ENCODE results near the gene C10orf105.
A peak's percentile ranks its signal among the peaks of the same experiment; 100 is the strongest.

Gene C10orf105

DNA sequence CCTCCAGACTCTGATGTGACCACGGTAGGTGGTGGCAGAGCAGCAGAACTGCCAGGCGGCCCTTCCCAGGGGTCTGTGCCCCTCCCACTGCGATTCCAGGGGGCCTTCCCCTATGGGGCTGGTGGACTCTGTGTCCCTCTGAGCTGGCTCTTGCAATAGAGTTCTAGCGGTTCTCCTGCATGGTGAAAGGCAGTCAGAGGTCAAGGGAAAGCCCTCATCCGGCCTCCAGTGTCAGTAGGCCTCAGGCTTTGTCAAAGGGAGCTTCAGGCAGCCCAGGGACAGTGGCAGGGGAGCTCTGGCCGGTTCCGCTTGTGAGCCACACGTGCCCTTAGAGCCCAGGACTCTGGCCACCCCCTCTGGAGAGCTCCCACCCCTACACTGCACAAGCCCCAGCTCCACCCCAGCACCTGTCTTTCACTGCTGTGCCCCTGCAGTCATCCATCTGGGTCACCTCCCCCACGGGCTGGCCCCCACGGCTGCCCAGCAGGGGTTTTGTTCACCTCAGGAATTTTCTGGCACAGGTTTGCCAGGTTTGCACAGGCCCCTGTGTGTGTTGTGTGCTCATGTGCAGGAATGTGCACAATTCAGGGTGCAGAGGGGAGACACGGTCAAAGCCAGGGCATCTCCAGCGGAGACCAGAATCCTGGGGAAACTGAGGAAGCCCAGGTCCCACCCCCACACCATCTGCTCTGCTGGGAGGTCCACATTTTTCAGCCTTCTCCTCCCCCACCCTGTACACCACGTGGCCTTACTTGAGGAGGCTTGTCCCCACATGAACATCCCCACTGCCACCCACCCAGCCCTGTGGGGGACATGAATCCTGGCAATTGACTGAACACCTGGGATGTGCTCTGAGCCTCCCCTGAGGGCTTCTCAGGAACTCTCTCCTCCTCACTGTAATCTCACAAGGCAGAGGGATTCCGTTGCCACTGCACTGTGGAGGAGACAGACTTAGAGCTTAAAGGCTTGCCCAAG lies 23.8 kb downstream of the C10orf105 start:
- no peak for DNase-seq

GRCh38 chr10:71694567-71694968 lies 25.0 kb downstream of the C10orf105 start:
- DNase-seq, result no peak

DNA sequence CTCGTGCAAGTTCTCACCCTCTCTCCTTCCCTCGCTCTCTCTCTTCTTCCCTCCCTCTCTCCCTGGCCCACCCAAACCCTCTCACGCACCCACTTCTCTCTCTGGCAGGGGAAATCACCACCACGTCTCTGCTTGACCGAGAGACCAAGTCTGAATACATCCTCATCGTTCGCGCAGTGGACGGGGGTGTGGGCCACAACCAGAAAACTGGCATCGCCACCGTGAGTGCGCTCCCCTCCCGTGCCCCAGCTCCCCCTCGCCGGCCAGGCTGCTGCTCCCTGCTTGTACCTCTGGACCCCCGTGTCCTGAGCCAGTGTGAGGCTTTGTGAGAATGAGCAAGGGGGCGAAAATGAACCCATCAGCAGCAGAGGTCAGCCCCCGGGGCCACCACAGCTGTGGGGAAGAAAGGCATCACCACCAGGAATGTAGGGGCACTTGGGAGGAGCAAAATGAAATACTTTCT lies 25.5 kb downstream of the C10orf105 start:
- DNase-seq, result no peak

DNA sequence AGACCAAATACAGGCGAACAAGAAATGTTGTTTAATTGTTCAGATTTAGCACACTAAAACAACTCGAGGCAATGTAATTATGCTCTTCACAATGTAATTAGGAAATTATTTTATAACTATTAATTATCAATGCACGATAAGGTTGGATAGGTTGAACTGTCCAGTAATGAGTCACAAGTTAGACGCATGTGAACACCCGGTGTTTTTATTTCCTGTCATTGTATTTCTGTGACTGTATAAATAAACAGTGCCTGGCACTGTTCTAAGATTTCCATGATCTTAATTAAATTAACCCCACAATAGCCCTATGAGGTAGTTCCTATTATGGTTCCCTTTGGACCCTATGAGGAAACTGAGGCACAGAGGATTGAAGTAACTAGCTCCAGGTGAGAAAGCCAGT lies 26.2 kb downstream of the C10orf105 start:
- no peak for DNase-seq

- no peak for DNase-seq
Observed at GRCh38 chr10:71692598-71693306, 26.8 kb downstream of the C10orf105 start.

DNA sequence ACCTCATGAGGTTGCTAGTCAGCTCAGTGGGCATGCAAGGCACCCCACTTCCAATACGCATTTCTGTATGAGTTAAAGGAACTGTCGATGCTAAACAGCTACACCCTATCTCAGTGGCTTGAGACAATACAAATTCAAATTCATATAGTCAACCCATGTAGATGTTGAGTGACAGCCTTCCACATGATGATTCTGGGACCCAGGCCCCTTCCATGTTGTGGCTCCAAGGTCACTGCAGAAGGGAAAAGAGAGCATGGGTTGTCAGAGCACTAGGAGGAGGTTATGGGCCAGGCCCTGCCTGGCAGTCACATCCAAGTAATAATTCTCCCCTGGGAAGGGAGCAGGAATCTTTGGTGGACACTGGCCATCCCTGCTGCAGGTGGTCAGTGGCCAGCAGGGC lies 28.2 kb downstream of the C10orf105 start:
- DNase-seq, result no peak

DNA sequence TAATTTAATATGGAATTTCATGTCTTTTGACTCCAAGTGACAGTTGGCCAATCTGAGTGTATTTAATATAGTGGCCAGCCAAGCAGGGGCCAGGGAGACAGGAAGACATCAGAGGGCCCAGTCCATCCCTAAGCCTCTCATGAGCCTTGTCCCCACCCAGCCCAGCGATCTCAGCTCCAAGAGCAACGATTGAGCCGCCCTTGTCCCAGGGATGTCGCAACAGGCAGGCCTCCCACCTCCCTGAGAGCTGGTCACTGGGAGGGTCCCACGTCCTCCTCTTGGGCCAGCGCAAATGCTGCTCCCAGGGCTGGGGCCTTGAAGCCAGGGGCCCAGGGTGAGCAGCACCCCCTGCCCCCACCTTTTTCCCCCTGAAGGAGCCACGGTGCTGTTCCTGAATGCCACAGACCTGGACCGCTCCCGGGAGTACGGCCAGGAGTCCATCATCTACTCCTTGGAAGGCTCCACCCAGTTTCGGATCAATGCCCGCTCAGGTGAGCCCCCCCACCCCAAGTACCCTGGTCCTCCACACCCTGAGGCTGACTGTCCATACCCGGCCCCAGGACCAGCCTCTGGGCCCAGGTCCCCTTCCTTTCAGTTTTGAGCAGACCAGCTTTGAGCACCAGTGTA lies 29.4 kb downstream of the C10orf105 start:
- no peak for DNase-seq

GRCh38 chr10:71688256-71688655 lies 31.3 kb downstream of the C10orf105 start:
- no peak for DNase-seq

DNA sequence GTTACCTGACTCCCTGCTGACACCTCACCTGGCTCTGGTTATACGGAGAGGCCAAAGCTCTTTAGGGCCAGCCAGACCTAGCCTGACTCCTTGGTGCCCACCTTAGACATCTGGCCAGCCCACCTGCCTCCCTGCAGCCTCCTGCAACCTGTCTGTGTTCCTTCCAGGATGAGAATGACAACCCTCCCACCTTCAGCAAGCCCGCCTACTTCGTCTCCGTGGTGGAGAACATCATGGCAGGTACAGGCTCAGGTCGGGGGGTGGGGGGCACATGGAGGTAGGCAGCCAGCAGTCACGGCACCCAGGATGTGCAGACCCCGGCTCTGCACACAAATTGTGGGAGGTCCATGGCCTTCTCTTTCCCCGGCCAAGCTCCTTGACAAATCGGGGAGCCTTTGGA lies 32.1 kb downstream of the C10orf105 start:
- DNase-seq, result no peak

DNA sequence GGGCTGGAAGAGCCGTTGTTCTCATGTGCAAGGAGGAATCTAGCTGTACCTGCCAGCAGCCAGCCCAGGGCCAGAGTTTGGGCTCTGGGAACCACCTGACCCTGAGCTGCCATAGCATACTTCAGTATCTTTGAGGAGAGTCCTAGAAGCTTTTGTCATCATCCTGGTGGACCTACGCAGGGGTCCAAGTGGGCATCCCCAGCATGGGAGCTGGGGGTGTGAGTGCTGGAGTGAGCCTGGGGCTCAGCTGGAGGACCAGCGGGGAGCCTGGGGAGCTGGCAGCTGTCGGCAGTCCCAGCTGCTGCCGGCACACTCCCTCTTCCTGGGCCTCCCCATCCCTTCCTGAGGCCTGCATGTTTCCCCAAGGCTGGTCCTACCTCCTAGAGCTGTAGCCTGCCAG lies 32.5 kb downstream of the C10orf105 start:
- DNase-seq, result no peak

DNA sequence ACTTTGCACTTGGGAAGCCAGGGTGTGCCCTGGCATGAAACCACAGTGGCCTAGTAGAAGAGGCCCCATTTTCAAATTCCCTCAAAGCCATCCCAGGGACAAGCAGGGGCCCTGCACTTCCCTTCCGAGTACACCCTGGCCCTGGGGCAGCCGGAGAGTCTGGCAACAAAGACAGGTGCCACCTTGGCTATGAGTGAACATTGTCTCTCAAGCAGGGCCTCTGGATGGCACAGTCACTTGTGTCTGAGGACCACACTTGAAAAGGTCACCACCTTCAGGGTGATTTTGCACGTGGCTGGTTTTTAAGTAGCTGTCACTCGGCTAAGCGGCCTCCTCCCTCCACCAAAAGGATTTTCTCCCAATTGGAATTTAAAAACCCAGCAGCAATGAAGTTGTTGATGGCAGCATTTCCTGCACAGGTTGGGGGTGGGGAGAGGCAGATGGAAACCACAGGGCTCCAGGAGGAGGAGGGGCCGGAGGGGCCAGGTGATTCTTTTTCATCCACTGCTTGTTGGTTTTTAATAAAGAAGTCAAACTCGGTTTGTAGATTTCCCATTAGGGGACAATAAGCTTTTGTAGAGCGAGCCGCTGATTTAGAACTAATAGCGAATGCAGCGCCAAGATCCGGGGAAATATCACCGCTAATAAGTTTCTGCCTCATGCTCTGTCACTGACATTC lies 33.9 kb downstream of the C10orf105 start:
- DNase-seq, result no peak

- DNase-seq, result peak; percentile 24
Observed at GRCh38 chr10:71684356-71685173, 35.0 kb downstream of the C10orf105 start.

- DNase-seq, result no peak
Observed at GRCh38 chr10:71683301-71683700, 36.3 kb downstream of the C10orf105 start.

DNA sequence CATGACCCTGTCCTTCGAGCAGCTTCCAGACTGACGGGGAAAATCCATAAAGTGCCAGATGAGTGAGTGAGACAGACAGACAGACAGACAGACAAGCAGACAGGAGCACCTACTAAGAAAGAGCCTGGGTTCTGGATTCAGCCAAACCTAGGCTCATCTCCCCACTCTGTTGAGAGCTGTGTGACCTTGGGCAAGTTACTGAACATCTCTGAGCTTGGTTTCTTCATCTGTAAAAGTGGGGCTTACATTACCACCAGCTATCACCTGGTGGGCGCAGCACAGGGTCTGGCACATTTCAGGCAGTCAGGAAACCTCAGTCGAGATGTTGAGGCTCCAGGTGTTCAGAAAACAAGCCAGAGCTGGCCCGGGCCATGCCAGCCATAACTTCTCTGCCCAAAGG lies 37.6 kb downstream of the C10orf105 start:
- DNase-seq, result no peak

- DNase-seq, result no peak
Observed at GRCh38 chr10:71679425-71679824, 40.2 kb downstream of the C10orf105 start.

DNA sequence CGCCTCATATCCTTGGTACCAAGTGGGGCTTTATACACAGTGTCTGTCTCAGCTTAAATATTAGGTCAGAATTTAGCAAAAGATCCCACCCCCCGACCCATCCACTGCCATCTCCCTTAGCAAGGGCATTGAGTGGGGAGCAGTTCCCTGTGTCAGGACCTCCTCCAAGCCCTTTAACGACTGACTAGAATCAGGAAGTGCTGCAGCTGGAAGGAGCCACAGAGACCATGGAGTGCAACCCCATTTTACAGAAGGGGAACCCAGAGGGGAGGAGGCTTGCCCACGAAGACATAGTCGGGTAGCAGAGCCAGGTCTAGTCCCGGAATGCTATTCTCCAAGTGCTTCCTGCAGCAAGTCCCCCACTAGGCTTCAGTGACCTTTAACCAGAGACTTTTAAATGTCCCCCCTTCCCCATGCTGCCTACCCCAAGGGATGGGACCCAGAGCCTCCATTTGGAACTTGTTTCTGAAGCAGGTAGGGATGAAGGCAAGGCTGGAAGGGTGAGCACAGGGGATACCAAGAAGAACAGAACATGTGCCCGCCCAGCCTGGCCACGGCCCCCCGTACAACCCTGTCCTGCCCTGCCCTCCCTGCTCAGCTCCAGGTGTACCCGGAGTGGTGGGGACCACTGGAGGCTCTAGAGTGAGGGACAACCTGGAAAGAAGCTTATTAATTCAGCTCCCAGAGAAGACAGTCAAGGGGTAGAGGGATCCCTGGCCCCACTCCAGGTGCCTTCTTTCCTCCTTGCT lies 41.3 kb downstream of the C10orf105 start:
- no peak for DNase-seq

DNA sequence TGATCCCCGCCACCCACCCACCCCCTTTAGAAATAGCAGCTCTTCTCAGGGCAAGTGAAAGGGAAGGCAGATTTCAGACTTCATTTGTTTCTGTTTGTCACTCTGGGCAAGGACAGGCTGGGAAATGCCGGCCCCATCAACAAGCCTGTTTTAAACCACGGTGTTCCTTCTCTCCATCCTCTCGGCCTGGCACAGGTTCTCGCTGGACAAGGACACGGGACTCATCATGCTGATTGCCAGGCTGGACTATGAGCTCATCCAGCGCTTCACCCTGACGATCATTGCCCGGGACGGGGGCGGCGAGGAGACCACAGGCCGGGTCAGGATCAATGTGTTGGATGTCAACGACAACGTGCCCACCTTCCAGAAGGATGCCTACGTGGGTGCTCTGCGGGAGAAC lies 42.3 kb downstream of the C10orf105 start:
- DNase-seq, result no peak

- DNase-seq, result no peak
Observed at GRCh38 chr10:71675295-71675970, 44.1 kb downstream of the C10orf105 start.

DNA sequence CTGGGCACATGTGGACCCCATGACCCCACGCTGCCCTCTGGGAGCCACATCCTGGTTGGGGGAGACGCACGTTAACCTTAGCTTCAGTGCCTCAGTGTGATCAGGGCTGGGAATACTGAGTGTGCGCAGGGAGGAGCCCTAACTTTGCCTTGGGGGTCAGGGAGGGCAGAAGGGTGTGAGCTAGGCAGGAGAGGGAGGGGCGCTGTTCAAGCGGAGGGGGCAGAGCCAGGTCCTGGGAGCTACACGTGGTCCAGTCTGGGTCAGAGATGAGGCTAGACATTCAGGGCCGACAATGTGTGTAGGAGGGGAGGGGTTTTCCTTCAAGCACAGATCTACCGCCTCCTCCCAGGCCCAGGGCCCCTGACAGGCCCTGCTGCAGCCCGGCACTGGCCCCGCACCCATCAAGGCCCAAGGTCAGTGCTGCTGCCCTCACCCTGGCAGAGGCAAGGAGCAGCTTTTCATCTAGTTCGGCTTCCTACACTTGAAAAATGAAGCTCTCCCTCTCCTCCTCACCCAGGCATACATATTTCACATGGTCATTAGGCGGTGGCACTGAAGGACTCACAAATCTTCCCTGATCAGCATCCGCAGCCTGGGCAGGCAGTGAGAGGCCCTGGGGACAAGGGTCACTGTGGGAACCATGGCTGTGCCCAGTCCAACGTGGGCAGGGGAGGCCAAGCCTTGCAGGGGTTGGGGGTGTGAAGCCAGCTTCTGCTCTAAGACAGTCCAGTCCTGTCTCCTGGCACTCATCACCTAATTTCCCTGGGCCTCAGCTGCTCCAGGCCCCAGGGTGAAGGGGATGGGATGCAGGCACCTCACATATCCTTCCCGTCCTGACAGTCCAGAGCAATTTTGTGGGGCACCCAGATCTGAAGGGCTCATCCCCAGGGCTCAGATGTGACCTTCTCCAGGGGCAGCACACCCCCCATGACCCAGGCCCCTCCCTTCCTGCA lies 47.3 kb downstream of the C10orf105 start:
- no peak for DNase-seq

DNA sequence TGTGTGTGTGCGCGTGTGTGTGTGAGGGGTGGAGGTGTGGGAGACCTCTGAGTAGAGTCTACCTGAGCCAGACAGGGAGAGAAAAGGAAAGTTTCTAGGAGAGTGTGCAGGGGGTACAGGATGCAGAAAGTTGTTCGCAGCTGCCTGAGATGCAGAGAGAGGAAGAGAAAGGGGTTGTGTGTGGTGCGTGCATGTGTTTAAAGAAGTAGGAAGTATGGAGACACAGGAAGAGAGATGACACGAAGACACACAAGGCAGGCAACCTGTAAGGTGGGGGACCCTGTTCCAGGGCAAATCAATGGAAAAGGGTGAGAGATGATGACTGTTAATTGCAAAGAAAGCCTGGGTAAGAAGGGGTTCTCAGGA lies 52.2 kb downstream of the C10orf105 start:
- DNase-seq, result no peak

Data from stimulated activated CD4-positive, alpha-beta T cell treated with anti-CD3 and anti-CD28 coated beads, Interleukin-1b, Interleukin-23, amount 100 ng/mL, for 48 hours (primary cell).